GM21723 (cell line): Measurements from ENCODE around the gene ITIH5.
A peak's percentile ranks its signal among the peaks of the same experiment; 100 is the strongest.
"Not testable (repeated sequence)": the region's sequence is repeated elsewhere in the genome, so short reads cannot be mapped to it uniquely, and the experiment has no call there.

Experiments used
- ATAC-seq: cut with Tn5 transposase; IDR thresholded peaks from one replicate; pipeline ENCODE4 v1.9.1; 2021; ENCODE audit warnings: mild to moderate bottlenecking, moderate library complexity; ENCODE audit not compliant: unreplicated experiment

ITIH5 gene

GRCh38 chr10:7689591-7689990 lies 22.8 kb upstream of the ITIH5 start:
- ATAC-seq, result no peak

- peak; percentile 98 for ATAC-seq
These were observed 20.6 kb upstream of the ITIH5 start for GRCh38 chr10:7687228-7687907.

GRCh38 chr10:7686351-7687171 lies 19.8 kb upstream of the ITIH5 start:
- no peak for ATAC-seq

- not testable (repeated sequence) for ATAC-seq
These were observed 13.3 kb upstream of the ITIH5 start for GRCh38 chr10:7680078-7680477.

GRCh38 chr10:7679256-7679655 lies 12.5 kb upstream of the ITIH5 start:
- ATAC-seq, result no peak

GRCh38 chr10:7672341-7673134 lies 5.8 kb upstream of the ITIH5 start:
- no peak for ATAC-seq

- no peak for ATAC-seq
These were observed 3.4 kb upstream of the ITIH5 start for GRCh38 chr10:7670157-7670556.

GRCh38 chr10:7667262-7668141 lies 736 bp upstream of the ITIH5 start:
- ATAC-seq, result no peak

- ATAC-seq, result no peak
These were observed 999 bp downstream of the ITIH5 start for GRCh38 chr10:7665767-7666166.

GRCh38 chr10:7664707-7665106 lies 2.1 kb downstream of the ITIH5 start:
- ATAC-seq, result no peak

GRCh38 chr10:7662522-7662921 lies 4.2 kb downstream of the ITIH5 start:
- ATAC-seq, result no peak

GRCh38 chr10:7659560-7659959 lies 7.2 kb downstream of the ITIH5 start:
- no peak for ATAC-seq

GRCh38 chr10:7657552-7657951 lies 9.2 kb downstream of the ITIH5 start:
- ATAC-seq, result no peak

GRCh38 chr10:7657079-7657478 lies 9.7 kb downstream of the ITIH5 start:
- not testable (repeated sequence) for ATAC-seq

- no peak for ATAC-seq
These were observed 14.8 kb downstream of the ITIH5 start for GRCh38 chr10:7651853-7652470.

GRCh38 chr10:7649673-7650300 lies 17.0 kb downstream of the ITIH5 start:
- no peak for ATAC-seq

- no peak for ATAC-seq
These were observed 19.6 kb downstream of the ITIH5 start for GRCh38 chr10:7647062-7647664.

- no peak for ATAC-seq
These were observed 24.2 kb downstream of the ITIH5 start for GRCh38 chr10:7642491-7643011.
